SU-DHL-6 (cell line): ENCODE data around the gene GNG7.

ENCODE experiments used
- EZH2phosphoT487 ChIP-seq: fragments of 200-600 bp; sonication (generic), shearing (Covaris generic); conservative IDR thresholded peaks from 2 replicates; pipeline ENCODE4 v1.6.1; 2018; ENCODE audit warnings: mild to moderate bottlenecking, antibody characterized with exemption, low read length, moderate library complexity, mixed read lengths
- TF ChIP-seq, protein P1 (sequence below): fragments of 200-600 bp; sonication (generic); IDR thresholded peaks from one replicate; pipeline ENCODE4 v1.5.1; 2017; ENCODE audit warnings: antibody characterized with exemption, mild to moderate bottlenecking, low read length, moderate library complexity; ENCODE audit not compliant: insufficient read depth, poor library complexity, severe bottlenecking

DNA sequence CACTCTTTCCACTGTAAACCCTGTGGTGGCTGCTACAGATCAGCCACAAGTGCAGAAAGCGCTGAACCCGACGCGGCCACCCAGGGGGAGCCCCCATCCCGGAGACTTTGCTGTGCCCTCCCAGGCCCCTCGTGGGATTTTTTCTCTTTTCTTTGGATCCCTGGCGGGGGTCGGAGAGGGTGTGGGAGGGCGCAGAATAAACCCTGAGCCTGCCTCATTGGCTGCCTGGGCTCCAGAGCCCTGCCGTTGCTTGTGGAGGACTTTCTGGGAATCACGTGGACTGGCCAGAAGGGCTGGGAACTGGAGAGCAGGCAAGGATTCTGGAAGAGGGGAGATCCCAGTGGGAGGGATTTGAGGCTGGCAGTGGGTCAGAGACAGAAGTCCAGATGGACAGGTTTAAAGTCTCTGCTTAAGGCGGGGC is 201.6 kb downstream of the GNG7 start:
- TF ChIP-seq, protein P1, sequence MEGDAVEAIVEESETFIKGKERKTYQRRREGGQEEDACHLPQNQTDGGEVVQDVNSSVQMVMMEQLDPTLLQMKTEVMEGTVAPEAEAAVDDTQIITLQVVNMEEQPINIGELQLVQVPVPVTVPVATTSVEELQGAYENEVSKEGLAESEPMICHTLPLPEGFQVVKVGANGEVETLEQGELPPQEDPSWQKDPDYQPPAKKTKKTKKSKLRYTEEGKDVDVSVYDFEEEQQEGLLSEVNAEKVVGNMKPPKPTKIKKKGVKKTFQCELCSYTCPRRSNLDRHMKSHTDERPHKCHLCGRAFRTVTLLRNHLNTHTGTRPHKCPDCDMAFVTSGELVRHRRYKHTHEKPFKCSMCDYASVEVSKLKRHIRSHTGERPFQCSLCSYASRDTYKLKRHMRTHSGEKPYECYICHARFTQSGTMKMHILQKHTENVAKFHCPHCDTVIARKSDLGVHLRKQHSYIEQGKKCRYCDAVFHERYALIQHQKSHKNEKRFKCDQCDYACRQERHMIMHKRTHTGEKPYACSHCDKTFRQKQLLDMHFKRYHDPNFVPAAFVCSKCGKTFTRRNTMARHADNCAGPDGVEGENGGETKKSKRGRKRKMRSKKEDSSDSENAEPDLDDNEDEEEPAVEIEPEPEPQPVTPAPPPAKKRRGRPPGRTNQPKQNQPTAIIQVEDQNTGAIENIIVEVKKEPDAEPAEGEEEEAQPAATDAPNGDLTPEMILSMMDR: no peak
- TF ChIP-seq EZH2phosphoT487: no peak
